HFF-Myc (cell line): ENCODE measurements around the gene SIVA1.

Experiments used
- DNase-seq: peaks from one replicate; pipeline ENCODE4 v3.0.0-alpha.2; 2011; ENCODE audit warnings: low read depth; ENCODE audit errors: extremely low read depth
- H3K4me3 ChIP-seq: replicated peaks from 2 replicates; pipeline ENCODE4 v1.5.1; 2011; ENCODE audit warnings: low read depth, mild to moderate bottlenecking, control low read depth, low read length
- TF ChIP-seq, protein P1 (sequence below): IDR thresholded peaks from 2 replicates; pipeline ENCODE4 v1.5.1; 2012; ENCODE audit warnings: mild to moderate bottlenecking, low read depth, low read length, control low read depth; ENCODE audit errors: missing control alignments

The SIVA1 gene

GRCh38 chr14:104803280-104803911 lies 50.4 kb downstream of the SIVA1 start:
- TF ChIP-seq, protein P1, sequence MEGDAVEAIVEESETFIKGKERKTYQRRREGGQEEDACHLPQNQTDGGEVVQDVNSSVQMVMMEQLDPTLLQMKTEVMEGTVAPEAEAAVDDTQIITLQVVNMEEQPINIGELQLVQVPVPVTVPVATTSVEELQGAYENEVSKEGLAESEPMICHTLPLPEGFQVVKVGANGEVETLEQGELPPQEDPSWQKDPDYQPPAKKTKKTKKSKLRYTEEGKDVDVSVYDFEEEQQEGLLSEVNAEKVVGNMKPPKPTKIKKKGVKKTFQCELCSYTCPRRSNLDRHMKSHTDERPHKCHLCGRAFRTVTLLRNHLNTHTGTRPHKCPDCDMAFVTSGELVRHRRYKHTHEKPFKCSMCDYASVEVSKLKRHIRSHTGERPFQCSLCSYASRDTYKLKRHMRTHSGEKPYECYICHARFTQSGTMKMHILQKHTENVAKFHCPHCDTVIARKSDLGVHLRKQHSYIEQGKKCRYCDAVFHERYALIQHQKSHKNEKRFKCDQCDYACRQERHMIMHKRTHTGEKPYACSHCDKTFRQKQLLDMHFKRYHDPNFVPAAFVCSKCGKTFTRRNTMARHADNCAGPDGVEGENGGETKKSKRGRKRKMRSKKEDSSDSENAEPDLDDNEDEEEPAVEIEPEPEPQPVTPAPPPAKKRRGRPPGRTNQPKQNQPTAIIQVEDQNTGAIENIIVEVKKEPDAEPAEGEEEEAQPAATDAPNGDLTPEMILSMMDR = no peak
- no peak for DNase-seq
- no peak overlapping the region for H3K4me3 ChIP-seq

DNA sequence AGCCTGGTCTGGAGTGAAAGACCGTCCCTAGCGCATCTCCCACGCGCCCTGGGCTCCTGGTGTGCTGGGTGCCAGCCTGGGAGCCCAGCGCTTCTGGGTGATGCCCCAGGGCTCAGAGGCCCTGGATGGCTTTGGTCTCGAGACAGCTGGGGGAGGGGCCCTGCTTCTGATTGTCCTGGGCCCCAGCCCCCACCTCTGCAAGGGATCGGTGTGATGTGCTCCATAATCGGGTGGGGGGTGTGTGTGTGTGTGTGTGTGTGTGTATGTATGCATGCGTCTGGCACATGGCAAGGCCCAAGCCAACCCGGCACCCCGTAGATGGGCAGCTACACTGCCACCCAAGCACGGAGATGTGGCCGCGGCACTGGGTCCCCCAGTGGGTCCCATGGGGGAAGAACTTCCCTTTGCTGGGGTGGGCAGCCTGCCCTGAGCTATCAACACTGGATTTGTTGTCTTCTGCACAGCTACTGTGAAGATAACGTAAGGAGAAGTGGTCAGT lies 51.0 kb downstream of the SIVA1 start:
- no peak overlapping the region for H3K4me3 ChIP-seq
- DNase-seq = no peak
- TF ChIP-seq, protein P1 = no peak

GRCh38 chr14:104804481-104805325 lies 51.8 kb downstream of the SIVA1 start:
- no peak for DNase-seq
- no peak overlapping the region for H3K4me3 ChIP-seq
- TF ChIP-seq, protein P1 = no peak

- TF ChIP-seq, protein P1 = no peak
- H3K4me3 ChIP-seq = no peak overlapping the region
- DNase-seq = peak; percentile 69
These were observed 52.4 kb downstream of the SIVA1 start for GRCh38 chr14:104805326-104805678.

- DNase-seq = no peak
- TF ChIP-seq, protein P1 = no peak
- H3K4me3 ChIP-seq = no peak overlapping the region
These were observed 53.1 kb downstream of the SIVA1 start for GRCh38 chr14:104805941-104806624.

DNA sequence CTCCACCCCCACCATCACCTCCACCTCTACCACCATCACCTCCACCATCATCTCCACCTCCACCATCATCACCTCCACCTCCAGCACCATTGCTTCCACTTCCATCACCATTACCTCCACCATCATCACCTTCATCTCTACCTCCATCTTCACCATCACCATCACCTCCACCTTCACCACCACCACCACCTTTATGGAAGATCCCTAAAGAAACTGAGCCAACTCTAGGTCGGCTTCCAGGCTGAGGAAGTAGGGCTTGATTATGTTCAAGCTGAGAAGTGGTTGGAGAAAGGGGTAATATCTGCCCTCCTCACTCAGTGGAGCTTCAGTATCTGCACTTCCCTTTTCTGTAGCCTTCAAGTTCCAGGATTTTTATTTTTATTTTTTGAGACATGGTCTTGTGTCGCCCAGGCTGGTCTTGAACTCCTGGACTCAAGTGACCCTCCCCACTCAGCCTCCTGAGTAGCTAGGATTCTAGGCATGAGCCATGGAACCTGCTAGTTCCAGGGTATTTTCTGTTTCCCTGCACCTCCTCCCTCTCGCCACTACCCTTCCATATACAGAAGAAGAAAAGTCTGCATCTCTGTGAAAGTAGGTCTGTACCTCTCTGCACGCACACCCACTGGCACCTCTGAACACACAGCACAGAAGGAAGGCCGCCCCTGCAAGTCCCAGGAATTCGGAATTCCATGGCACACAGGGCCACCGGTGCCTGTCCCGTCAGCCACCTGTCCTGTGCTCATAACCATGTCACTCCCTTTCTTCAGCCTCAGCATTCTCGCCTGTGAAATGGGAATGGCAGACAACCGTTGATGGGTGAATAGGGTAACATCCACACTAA lies 53.9 kb downstream of the SIVA1 start:
- no peak overlapping the region for H3K4me3 ChIP-seq
- DNase-seq = no peak
- TF ChIP-seq, protein P1 = no peak
